ENCODE measurements around the gene CAP1.

Gene CAP1

GRCh38 chr1:40058453-40059337 is 18.2 kb downstream of the CAP1 start:
- no peak for DNase-seq (ENCODE audit: low read depth, low spot score)

- DNase-seq (ENCODE audit: low read depth, low spot score): peak; percentile 42
These were observed 18.9 kb downstream of the CAP1 start for GRCh38 chr1:40059338-40059959.

- DNase-seq (ENCODE audit: low read depth, low spot score): no peak
These were observed 19.6 kb downstream of the CAP1 start for GRCh38 chr1:40059960-40060750.

- no peak for DNase-seq (ENCODE audit: low read depth, low spot score)
These were observed 24.4 kb downstream of the CAP1 start for GRCh38 chr1:40064797-40065499.

DNA sequence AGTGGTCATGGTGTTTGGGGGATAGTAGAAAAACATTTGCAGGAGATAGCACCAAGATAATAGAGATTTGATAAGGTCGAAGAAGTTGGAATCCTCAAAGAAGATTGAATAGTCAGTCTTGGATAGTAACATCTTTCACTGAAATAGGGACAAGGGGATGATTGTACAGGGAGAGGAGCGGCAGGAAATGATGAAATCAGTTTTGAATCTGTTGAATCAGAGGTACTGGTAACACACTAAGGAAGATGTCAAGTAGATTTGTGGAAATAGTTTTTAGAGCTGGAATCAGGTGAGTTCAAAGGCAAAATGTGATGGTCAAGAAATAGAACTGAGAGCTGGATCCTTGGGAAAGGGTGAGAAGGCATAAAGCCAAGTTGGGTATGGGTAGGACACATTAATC is 26.5 kb downstream of the CAP1 start:
- no peak for DNase-seq (ENCODE audit: low read depth, low spot score)

DNA sequence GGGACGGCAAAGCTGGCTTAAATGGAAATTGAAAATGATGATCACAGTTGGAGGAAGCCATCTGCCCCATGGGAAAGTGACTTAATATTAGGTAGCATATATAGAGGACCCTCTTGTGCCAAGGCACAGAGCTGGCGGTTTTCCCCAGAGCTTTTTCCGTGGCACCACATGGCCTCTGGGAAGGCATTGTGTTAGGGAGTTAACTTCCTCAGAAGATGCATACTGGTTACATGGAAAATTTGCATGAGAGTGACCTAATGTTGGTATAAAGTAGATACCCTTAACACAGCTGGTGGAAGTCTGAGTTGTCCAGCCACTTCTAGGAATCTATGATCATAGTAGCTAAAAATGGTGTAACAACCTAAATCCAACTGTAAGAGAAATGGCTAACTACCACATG is 27.3 kb downstream of the CAP1 start:
- no peak for DNase-seq (ENCODE audit: low read depth, low spot score)

DNA sequence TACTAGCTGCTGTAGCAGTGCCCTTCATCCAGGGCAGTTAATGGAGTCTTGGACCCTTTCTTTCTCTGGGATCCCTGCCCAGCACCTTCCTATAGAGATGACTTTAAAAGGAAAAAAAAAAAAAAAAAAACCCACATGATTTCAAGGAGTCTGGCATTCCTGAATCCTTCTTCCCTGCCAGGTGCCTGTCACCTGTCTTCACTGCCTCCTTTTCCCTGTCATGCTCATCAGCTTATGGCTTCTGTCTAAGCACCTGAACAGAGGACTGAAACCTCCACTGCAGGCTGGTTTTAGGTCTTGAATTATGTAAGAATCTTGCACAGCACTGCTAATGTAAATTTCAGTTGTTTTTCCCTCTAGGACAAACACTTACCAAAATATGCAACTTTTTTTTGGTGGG is 31.6 kb downstream of the CAP1 start:
- DNase-seq (ENCODE audit: low read depth, low spot score): no peak

DNA sequence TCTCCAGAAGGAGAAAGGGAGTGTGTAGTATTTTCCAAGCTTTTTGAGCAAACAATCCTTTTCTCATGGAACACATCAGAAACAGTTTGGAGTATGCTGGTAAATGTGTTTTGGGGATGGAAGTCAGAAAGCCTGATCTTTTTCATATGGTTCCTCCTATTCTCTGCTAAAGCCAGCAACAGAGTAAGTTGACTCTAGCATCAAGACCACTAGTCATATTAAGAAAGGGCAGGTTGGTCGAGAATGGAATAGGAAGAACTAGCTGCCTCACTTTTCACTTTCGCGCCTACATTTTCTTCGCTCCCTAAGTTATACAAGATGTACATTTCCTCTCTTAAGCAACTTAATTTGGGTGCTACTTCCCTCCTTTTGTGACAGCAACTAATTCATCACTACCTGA is 32.5 kb downstream of the CAP1 start:
- no peak for DNase-seq (ENCODE audit: low read depth, low spot score)

DNA sequence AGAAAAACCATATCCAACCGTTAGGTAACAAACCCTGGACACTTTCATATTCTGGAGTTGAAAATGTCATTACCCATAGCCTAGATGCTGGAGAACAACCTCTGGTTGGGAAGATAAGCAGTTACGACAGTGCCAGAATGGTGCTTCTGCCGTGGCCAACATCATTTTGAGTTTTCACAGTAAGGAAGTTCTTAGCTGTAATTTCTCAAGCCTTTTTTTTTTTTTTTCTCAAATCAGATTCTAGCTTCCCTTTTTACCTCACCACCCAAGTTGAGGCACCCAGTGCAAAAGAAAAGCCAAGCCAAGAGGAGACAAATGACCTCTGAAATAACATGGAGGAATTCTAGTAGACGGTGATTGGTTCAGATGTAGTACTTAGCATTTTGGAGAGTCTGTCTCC is 34.7 kb downstream of the CAP1 start:
- DNase-seq (ENCODE audit: low read depth, low spot score): no peak

GRCh38 chr1:40076895-40077312 is 36.4 kb downstream of the CAP1 start:
- no peak for DNase-seq (ENCODE audit: low read depth, low spot score)

GRCh38 chr1:40078512-40079333 is 38.2 kb downstream of the CAP1 start:
- peak; percentile 88 for DNase-seq (ENCODE audit: low read depth, low spot score)

DNA sequence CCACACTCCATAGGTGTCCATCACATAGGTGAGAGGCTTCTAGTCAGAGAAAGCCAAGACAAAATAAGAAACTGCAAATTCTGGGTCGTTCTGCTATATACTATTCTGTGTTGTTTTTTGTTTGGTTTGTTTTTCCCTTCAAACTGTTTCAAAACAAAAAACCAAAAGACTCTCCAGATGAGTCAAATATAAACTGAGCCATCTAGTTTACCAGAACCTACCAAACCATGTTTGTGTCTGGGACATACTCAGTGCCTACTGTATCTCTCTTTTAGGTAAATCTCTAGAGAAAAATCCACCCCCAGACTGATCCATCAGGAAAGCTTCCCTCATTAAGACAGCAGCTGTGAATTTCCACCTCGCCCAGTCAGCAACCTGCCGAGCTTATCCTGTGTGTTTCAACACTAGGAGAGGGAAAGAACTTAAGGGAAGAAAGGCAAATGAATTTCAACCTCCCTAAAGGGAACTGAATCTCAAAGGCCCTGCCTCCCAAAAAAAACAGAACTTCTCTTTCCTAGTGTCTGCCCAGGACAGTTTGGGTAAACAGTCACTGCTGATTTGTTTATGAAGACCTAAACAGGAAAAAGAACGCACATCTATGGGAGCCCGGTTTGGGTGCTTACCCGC is 39.4 kb downstream of the CAP1 start:
- DNase-seq (ENCODE audit: low read depth, low spot score): no peak

DNA sequence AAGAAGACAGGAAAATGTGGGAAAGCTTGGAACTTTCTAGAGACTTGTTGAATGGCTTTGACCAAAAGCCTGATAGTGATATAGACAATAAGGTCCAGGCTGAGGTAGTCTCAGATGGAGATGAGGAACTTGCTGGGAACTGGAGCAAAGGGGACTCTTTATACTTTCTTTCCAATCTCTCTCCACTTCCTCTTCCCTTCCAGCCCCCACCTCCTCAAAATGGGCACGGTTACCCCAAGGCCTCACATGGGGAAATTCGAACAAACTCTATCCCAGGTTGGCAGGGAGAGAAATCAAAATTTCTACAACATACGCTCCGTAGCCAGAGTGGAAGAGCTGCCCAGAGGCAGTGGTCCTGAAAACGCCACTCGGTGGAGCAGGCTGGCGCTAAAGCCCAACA is 41.3 kb downstream of the CAP1 start:
- no peak for DNase-seq (ENCODE audit: low read depth, low spot score)

DNA sequence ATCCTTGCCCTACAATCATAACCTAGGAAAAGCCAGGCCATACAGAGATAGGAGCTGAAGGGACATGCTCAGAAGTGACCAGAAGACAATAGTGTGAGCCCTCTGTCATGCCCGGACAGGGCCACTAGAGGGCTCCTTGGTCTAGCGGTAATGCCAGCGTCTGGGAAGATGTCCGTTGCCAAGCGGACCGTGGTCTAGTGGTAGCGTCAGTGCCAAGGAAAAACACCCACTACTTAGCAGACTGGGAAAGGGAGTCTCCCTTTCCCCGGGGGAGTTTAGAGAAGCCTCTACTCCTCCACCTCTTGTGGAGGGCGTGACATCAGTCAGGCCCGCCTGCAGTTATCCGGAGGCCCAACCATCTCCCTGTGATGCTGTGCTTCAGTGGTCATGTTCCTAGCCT is 44.2 kb downstream of the CAP1 start:
- DNase-seq (ENCODE audit: low read depth, low spot score): peak; percentile 81

GRCh38 chr1:40090652-40091355 is 50.3 kb downstream of the CAP1 start:
- DNase-seq (ENCODE audit: low read depth, low spot score): no peak

GRCh38 chr1:40092241-40092640 is 51.7 kb downstream of the CAP1 start:
- DNase-seq (ENCODE audit: low read depth, low spot score): no peak

DNA sequence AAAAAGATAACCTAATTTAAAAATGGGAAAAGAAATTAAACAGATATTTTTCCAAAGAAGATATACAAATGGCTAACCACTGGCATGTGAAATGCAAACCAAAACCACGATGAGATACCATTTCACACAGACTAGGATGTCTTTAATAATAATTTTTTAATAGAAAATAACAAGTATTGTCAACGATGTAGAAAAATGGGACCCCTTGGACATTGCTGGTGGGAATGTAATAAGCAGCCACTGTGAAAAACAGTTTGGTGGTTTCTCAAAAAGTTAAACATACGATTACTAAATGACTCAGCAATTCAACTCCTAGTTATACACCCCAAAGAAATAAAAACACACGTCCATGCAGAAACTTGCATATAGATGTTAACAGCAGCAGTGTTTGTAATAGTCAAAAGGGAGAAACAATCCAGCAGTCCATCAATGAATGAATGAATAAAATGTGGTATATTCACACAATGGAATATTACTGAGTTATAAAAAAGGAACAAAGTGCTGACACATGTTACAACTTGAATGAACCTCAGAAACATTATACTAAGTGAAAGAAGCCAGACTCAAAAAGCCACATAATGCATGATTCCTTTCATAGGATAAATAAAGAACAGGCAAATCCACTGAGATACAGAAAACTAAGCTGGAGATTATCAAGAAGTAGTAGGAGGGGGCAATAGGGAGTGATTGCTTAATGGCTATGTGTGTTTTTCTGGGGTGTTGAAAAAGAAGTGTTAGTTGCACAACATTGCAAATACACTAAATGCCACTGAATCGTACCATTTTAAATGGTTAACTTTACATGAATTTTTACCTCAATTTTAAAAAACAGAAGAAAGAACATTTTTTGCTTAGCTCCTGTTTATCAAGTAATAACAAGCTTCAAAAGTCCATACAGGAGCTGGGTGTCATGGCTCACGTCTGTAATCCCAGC is 52.4 kb downstream of the CAP1 start:
- no peak for DNase-seq (ENCODE audit: low read depth, low spot score)

- peak; percentile 51 for DNase-seq (ENCODE audit: low read depth, low spot score)
These were observed 54.1 kb downstream of the CAP1 start for GRCh38 chr1:40094466-40095110.

All from ELF-1 (cell line).